ENCODE data around the gene CADM2. TPM values are rescaled to one million over a fixed set of nuclear protein-coding genes. Genes with fewer than 3 reads are reported as not detected.
A peak's percentile ranks its signal among the peaks of the same experiment; 100 is the strongest.

Gene CADM2
- total RNA-seq, 1 donor: 5.1 TPM

DNA sequence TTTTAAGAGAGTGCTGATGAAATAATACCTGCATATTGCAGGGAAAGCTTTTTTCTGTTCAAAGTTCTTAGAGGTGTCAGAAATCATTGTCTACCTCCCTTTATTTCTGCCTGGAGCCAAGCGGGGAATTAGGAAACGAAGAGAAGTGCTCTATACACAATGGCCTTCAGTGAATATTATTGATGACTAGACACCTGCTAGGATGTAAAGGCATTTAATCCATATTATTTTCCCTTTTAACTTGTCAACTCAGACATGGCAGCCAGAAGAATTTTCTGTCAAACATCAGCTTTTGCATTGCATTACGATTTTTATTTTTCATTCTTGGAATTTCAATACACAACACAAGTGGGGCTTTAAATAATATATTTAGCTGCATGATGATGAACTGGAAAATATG, 24.7 kb downstream of the CADM2 start:
- no peak for DNase-seq (ENCODE audit: low read depth in 2 of 3, low spot score in 2 of 3)

DNA sequence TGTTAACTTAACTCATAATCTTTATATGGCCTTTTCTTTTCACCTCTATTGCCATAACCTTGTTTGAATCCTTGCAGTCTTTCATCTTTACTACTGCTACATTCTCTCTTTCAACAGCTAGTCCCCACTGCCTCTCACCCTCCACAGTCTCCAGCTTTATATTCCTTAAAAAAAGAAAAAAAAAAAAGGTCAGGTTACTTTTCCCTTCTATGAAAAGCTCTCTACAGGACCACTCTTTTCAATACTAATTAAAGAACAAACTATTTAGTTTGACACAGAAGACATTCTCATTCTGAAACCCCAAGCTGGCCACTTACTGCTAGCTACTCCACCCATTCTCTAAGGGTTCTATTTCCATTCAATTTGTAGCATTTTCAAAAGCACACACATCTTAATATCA, 25.6 kb downstream of the CADM2 start:
- no peak for DNase-seq (ENCODE audit: low read depth in 2 of 3, low spot score in 2 of 3)

DNA sequence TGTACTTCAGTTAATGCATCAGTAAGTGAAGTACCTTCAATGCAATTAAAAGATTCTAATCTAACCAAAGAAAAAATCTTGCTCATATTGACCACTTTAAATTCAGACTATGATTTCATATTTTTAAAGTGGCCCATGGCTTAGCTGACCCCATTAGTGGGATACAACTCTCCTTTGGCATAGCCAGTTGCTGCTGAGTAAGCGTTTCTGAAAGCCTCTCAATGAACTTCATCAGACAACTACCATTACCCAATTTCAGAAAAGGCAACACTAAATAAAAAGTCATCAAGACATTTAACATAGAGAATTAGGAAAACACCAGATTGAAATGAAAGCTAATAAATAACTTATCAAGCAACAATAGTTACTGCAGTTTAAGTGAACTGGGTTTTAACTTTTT, 27.0 kb downstream of the CADM2 start:
- no peak for DNase-seq (ENCODE audit: low read depth in 2 of 3, low spot score in 2 of 3)

DNA sequence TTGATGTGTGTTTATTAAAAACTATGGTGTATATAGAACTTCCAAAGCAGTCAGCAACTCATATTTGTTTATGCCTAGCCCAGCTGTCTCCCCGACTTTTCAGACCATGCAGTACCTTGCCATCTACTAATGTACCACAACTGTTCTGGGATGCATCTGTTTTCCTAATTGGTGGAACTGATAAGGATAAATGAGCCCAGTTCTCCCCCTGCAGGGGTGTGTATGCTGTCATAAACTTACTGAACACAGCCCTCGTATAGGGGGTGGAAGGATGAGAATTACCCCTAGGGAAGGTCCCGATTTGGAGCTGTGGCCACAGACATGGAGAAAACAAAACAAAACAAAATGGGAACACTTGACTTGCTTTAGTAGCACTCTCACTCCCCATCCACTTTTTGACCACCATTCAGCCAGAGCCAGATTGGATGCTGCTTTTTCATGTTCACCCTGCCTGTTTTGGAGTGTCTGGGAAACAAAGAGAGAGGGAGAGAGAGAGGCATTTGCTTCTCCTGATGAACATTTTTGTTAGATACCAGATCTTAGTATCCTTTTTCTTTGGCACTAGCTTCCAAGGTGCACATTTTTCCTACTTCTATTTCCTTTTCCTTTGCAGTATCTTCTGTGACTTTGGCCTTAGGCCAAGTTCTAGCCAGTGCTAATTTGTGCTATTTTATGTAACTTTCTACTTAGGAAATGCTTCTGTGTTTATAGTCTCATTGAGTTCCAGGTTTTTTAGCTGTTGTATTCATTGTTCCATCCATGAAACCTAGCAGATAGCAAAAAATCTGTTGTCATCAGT, 29.1 kb downstream of the CADM2 start:
- DNase-seq (ENCODE audit: low read depth in 2 of 3, low spot score in 2 of 3): no peak

DNA sequence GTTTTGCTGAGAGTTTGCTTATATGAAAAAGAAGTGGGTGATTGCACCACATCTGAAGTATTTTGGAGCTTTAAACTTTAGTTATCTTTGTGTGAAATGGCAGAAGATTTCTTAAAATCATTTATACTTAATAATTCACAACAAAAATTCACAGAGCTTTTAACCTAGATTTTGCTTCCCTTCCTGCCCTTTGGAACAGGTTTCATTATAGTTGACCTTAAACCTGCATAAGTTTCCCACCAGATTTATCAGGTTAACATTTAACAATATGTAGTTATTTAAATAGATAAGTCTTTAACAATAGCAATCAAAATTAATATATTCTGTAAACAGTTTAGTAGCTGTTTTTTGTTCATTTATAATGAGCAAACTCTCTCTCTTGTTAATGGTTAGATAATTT, 30.3 kb downstream of the CADM2 start:
- no peak for DNase-seq (ENCODE audit: low read depth in 2 of 3, low spot score in 2 of 3)

DNA sequence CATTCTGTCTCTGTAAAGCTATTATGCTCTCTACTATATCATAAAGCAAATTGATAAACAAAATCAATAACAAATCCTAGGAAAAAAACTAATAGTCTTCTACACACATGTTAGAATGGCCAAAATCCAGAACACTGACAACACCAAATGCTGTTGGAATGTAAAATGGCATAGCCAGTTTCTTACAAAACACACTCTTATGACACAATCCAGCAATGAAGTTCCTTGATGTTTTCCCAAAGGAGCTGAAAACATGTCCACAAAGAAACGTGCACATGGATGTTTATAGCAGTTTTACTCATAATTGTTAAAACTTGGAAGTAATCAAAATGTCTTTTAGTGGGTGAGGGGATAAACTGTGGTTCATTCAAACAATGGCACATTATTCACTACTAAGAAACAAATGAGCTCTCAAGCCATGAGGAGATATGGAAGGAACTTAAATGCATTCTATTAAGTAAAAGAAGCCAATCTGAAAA, 32.7 kb downstream of the CADM2 start:
- no peak for DNase-seq (ENCODE audit: low read depth in 2 of 3, low spot score in 2 of 3)

DNA sequence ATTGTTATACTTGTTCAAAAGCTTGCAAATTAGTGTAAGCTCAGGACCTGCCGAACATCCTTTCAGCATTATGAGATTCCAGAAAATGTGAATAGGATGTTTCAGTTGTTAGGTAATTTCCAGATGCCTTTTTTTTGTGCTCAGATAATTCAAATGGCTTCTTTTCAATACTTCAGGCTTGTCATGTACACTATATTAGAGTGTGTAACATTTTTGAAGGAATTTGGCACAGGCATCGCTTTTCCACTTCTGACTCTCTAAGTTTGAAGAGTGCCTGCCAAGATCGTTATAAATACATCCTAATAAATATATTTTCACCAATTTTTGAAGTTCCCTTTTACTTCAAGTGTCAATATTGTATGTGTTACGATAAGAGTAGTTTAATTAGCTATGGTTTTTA, 35.2 kb downstream of the CADM2 start:
- DNase-seq (ENCODE audit: low read depth in 2 of 3, low spot score in 2 of 3): no peak

DNA sequence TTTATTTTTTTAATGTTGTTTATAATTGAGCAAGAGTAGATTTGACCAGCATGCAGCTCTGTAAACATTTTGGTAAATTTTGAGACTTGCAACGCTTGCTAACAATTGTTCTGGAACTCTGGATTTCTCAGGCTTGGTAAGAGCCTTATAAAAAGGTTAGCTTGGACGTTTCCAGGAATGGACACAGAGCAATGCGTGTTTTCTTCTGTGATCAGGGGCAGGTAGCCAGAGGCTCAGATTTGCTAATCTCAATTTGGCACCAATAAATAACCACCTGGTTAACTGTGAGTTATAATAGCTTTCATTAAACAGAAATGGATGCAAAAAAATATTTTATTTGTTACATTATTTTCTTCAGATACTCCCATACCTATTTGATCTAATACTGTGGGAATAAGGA, 39.8 kb downstream of the CADM2 start:
- DNase-seq (ENCODE audit: low read depth in 2 of 3, low spot score in 2 of 3): no peak

DNA sequence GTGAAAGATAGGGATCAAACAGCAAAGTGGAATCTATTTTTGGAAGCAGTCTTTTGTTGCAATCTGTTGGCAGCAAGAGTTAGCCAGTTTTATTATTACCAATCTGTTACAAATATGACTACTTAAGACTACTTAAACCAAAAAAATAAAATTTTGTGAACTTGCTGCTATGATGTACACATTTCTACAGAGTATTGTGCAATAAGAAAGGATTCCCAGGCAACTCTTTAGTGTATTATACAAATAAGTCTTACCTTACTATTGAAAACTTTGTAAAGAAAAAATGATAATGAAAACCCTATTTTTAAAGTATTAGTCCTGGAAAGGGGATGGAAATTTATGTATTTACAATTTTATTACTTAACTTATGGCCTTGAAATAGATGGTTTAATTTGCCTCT, 44.7 kb downstream of the CADM2 start:
- DNase-seq (ENCODE audit: low read depth in 2 of 3, low spot score in 2 of 3): no peak

DNA sequence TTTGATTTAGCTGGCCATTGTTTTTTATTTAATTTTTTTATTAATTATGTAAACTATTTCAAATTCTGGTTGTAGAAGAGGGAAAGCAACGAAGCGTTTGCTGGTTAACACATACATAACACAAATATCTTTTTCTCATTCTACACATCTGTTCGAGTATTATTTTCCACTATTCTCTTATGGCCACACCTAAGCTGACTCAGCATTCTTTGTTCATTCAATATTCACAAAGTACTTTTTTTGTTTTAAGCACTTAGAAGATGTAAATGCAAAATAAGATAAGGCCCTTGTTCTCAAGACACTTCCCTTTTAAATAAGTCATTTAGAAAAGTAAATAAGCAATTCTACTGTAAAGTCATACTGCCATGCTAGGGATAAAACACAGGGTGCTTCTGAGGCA, 45.4 kb downstream of the CADM2 start:
- peak in 1 of 3 donors; percentile 1 for DNase-seq (ENCODE audit: low read depth in 2 of 3, low spot score in 2 of 3)

DNA sequence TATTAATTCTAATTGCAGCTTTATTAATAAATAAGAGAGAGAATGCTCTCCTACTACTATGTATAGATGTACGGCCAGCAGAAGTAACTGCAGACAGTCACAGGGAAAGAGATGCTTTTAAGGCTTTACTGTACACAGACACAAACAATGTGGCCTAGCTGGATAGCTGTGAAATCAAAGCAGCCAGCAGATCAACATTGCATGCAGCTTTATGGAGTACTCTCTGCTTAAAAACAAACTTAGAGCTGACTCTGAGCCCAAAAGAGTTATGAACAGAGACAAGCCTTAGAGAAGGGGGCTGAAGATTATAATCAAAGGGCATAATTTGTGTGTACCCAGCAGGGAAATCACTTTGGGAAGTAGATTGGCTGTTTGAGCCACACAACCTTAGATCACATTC, 47.2 kb downstream of the CADM2 start:
- DNase-seq (ENCODE audit: low read depth in 2 of 3, low spot score in 2 of 3): no peak

DNA sequence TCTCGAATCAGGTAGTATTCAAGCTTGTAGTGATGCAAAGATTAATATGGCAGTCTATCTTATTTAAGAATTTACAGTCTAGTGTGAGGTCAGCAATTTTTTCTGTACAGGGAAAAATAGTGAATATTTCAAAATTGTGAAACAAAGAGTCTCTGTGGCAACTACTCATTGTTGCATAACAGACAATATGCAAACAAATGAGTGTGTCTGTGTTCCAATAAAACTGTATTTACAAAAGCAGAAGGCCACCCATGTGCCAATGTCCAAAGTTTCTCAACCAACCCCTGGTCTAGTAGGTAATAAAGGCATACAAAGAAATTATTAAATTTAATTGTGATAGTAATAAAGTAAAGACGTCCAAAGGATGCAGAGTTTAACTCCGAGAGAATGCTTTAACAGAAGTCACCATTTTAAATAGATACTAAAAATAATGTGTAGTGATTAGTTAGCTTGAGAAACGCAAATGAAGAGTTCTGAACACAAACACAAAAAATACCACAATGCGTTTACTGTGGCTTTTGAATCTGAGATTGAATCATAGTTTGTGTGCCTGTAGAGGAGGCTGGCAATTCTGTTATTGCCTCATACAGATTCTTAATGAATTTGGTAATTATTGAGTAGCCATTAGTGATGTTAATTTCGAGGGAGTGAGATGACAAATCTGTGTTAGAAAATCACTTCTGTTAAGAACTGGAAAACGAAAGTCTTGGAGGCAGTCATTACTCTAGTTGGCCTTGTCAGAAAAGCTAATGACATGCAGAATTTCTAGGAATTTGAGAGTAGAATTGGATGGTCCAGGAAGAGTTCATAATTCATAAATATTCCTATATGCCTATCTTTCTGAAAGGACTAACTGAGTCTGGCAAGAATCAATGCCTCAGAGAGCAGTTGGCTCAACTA, 48.7 kb downstream of the CADM2 start:
- DNase-seq (ENCODE audit: low read depth in 2 of 3, low spot score in 2 of 3): no peak

DNA sequence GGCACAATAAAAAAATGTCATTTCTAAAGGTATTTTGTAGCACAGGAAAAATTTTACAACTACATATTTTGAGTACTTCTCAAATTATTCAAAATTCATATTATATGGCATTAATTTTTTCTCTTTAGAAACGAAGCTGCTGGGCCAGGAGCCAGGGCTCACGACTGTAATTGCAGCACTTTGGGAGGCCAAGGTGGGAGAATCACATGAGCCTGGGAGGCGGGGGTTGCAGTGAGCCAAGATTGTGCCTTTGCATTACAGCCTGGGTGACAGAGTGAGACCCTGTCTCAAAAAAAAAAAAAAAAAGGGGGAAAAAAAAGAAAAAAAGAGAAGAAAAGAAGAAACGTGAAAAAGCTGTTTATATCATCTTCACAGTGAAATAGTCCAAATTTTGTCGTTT, 62.0 kb downstream of the CADM2 start:
- DNase-seq (ENCODE audit: low read depth in 2 of 3, low spot score in 2 of 3): no peak

DNA sequence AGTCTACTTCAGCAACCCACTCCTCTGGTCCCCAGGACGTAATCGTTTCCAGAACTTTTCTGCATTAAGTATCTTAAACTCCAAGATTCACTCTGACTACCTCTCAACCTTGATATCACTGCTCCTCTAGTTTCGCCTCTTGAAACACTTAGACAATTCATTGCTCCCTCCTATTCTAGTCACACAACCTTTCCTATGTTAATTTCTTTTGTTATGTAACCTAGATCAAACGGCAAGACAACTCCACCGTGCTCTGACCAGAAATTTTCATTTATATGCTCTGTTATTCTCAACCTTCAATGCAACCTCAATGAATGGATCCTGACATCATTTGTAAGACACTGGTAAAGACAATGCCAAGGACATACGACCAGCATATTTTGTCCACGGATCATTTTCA, 71.3 kb downstream of the CADM2 start:
- no peak for DNase-seq (ENCODE audit: low read depth in 2 of 3, low spot score in 2 of 3)

DNA sequence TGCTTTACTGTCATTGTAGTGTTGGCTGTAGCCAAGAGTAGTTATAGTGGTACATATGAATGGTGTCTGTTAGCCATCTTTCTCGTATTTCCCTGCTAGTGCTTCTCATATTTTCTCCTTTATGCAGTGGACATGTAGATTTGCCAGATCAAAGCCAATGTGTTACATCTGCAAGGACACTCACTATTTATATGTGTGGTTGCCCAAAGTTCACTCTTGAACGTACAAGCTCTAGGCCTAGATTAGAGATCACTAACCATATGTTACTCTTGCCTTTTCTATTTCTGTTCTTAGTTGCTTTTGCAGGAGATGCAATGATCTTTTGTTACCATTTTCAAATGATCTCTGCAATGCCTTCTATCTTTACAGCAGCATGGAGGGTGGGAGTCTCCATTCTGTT, 78.4 kb downstream of the CADM2 start:
- DNase-seq (ENCODE audit: low read depth in 2 of 3, low spot score in 2 of 3): no peak

DNA sequence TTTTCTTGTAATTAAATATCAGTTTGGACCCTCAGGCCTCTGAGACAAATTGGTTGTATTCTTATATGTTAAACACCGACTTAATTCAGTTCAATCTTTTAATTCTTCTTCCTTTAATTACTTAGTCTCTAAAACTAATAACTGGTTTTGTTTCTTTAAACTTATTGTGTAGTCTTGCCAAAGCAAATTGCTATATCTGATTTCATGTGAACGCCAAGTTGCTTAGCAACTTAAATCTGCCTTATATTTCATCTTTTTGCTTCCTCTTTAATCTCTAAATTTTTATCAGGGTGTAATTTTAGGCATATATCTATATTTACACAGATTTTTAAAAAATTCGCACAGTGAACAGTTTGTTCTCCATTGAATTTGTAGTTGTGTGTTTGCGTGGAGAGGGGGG, 82.2 kb downstream of the CADM2 start:
- no peak for DNase-seq (ENCODE audit: low read depth in 2 of 3, low spot score in 2 of 3)

DNA sequence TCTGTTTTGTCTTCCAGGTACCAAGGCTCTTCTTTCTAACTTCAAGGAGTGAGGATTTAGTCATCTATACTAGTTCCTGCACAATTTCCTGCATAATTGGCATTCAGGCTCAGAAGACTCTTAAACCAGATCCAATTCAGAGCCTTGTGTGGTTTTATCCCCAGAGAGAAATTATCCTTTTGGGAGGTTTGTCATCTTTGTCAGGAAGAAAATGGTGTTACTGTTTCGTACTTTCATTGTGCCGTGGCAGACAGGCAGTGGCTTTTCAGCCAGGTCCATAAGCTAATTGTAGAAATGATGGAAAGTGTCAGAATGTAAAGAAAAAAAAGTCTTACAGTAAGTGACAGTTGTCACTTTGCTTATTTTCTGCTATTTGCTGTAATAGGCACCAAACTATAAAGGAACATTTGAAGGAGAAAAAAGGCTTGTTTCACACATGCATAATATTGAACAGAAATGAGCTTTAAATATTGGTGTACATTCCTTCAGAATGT, 82.8 kb downstream of the CADM2 start:
- no peak for DNase-seq (ENCODE audit: low read depth in 2 of 3, low spot score in 2 of 3)

DNA sequence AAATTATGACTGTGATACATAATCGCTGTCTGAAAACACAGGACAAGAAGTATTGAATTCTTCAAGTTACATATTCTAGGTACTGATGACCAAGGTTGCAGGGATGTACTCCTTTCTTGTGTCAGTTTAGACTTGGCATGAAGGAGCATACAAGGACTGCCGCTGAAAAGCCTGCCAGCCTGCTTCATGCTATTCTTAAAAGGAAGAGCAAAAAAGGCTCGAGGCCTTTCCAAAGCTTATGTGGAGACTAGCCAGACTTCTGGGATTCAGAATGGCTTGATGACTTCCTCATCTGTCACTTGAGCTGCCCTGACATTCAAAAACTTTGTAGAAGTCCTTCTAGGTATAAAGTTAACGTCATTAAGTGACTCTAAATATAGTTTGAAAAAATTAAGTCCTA, 92.0 kb downstream of the CADM2 start:
- DNase-seq (ENCODE audit: low read depth in 2 of 3, low spot score in 2 of 3): no peak

DNA sequence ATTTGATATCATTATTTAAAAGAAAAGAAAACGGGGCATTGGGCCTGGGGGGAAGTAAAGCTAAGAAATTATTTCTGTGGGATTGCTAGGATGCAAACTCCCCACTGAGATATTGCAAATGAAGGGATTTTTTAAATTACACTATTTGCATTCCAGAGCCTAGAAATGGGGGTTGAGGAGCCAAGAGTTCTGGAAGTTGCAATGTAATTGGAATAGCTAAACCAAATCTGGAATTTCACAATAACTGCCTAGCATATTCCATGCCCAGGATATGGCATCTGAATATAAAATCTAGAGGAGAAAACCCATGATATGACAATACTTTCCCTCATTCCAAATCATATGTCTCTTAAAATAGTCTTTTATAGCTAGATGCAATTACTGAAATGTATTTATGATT, 93.0 kb downstream of the CADM2 start:
- DNase-seq (ENCODE audit: low read depth in 2 of 3, low spot score in 2 of 3): no peak

DNA sequence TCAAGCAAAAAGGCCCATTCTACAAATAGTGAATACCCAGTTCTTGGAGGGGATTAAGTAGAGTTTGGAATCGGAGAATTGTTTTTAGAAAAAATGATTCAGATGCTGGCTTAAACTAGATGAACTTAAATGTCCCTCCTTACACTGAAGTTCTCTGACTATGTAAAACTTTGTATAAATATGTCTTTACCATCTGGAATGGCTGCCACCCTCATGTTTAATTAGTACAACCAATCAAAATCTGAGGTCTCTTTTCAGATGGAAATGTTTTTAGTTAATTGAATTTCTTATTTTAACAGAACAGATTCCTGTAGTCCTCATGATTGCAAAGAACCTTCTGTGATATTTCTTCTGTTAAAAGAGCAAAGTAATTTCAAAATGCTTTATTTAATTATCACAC, 94.8 kb downstream of the CADM2 start:
- DNase-seq (ENCODE audit: low read depth in 2 of 3, low spot score in 2 of 3): no peak

DNA sequence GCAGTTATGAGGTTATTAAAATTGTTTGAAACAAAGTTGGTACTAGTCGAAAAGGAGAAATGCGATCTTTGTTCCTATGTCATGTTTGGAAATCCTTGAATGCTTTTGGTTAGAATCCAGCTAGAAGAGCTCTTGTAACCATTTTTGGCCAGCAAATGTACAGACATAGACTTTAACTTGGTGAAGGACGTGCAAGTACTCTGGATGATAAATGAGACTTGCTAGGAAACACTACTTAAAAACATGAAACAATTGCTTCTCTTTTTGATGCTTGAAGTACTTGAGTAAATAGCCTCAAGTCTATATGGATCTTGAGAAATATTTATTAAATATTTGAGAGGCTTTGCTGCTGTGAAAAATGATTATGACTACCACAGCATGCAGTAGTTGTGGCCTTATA, 95.8 kb downstream of the CADM2 start:
- no peak for DNase-seq (ENCODE audit: low read depth in 2 of 3, low spot score in 2 of 3)

DNA sequence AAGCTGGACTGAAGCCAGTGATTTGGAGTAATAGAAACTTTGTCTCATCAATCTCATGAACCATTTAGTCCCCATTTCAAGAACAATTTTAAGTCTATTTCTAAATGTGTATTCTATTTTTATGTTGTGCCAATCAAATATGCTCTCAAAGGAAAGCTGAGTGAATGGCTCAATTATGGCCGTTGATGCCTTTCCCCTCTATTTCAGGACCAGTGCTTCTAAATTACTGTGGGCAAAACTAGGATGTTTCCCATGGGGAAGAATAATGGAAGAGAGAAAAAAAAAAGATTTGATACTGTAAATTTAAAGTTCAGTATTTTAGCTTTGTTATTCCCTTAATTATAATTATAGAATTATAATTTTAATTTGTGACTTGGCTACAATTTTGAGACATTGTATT, 110.1 kb downstream of the CADM2 start:
- no peak for DNase-seq (ENCODE audit: low read depth in 2 of 3, low spot score in 2 of 3)
